H1 (cell line): Measurements from ENCODE around the gene SMYD1. TPM values are rescaled to one million over a fixed set of nuclear protein-coding genes. Genes with fewer than 3 reads are reported as not detected.

Experiments used
- EGR1 ChIP-seq: IDR thresholded peaks from 2 replicates; pipeline ENCODE4 v1.6.1; 2011; ENCODE audit warnings: low read depth, low read length, borderline replicate concordance
- EP300 ChIP-seq, 2 experiments: IDR thresholded peaks; 1 replicate in 1 of 2; 2 replicates in 1 of 2; pipeline ENCODE4 v1.6.1; 2011 to 2012; ENCODE audit warnings: low read depth in 2 of 2, low read length in 2 of 2, mild to moderate bottlenecking in 2 of 2, borderline replicate concordance in 1 of 2, inconsistent platforms in 1 of 2, moderate library complexity in 1 of 2
- RNF2 ChIP-seq: fragments of 200-900, 300-1000 bp; sonication (generic); IDR thresholded peaks from 2 replicates; pipeline ENCODE4 v1.7.1; 2016; ENCODE audit warnings: borderline replicate concordance, low read depth, mild to moderate bottlenecking, antibody characterized with exemption, low read length; ENCODE audit not compliant: poor library complexity, severe bottlenecking; ENCODE audit errors: missing control alignments
- RXRA ChIP-seq: IDR thresholded peaks from 2 replicates; pipeline ENCODE4 v1.6.1; 2011; ENCODE audit warnings: low read depth, mild to moderate bottlenecking, low read length, moderate library complexity; ENCODE audit not compliant: insufficient read depth
- SIN3A ChIP-seq, 2 experiments: IDR thresholded peaks in 1 of 2; conservative IDR thresholded peaks in 1 of 2; 2 replicates each; pipeline ENCODE4 v1.6.1; 2011 to 2012; ENCODE audit warnings: low read length in 2 of 2, improper control_type of control experiment in 1 of 2, low read depth in 1 of 2, mild to moderate bottlenecking in 1 of 2
- TAF7 ChIP-seq: optimal IDR thresholded peaks from 2 replicates; pipeline ENCODE3; 2011; ENCODE audit warnings: low read depth, mild to moderate bottlenecking, inconsistent platforms, low read length, moderate library complexity, borderline replicate concordance
- USF2 ChIP-seq: IDR thresholded peaks from 2 replicates; pipeline ENCODE4 v1.6.1; 2011; ENCODE audit warnings: low read length, improper control_type of control experiment
- polyA plus RNA-seq, 7 experiments: library from polyadenylated mRNA; depleted of rRNA in 3 of 7; stranded (reverse) in 5 of 7; unstranded in 2 of 7; fragments of >200 nt in 5 of 7; fragments of 200-250 nt in 2 of 7; gene quantifications; 1 replicate in 5 of 7; 2 replicates in 1 of 7; 4 replicates in 1 of 7; pipeline versions ENCODE4 v1.2.1 to v1.2.3, GENCODE V29; 2011 to 2013; ENCODE audit warnings: missing spikeins in 2 of 7, mixed read lengths in 2 of 7
- total RNA-seq: library from RNA; stranded (reverse); fragmentation: NEBNext Ultra II Directional; extraction: Animal tissue kit (Norgen Biotek cat#: 25700); gene quantifications from 2 replicates; pipeline ENCODE4 v1.2.1, GENCODE V29; 2021

The SMYD1 gene
- total and polyA plus RNA-seq, 2 of the 8 experiments (the other 6 are each of a cell fraction or from before 2014, with no cell fraction given) = 0.06 TPM; not detected in 1

GRCh38 chr2:88131999-88132368 lies 64.4 kb downstream of the SMYD1 start (continued):
- TF ChIP-seq RNF2 = no peak
- no peak for TF ChIP-seq EGR1
- TF ChIP-seq RXRA = no peak
- no peak for TF ChIP-seq EP300 (IDR thresholded peaks at IDR 0.05; ENCODE audit: borderline replicate concordance in 1 of 2, low read depth in 2 of 2, low read length in 2 of 2)
- TF ChIP-seq TAF7 = no peak
- no peak for TF ChIP-seq USF2
- no peak for TF ChIP-seq SIN3A (conservative IDR thresholded peaks at IDR 0.05 in 1 of 2, IDR thresholded peaks at IDR 0.05 in 1 of 2; ENCODE audit: low read depth in 1 of 2, low read length in 2 of 2)
